Lower lobe of right lung (tissue), 2 donors: ENCODE measurements around the gene GFPT1. TPM values are rescaled to one million over a fixed set of nuclear protein-coding genes. Genes with fewer than 3 reads are reported as not detected.

Experiments used
- ATAC-seq, 2 donors: fragments of 200-7000 bp; cut with Tn5 transposase; one replicate each; pipeline ENCODE4 v1.9.1; 2020 to 2022; ENCODE audit warnings: mild to moderate bottlenecking in 2 of 2, moderate library complexity in 2 of 2
- DNase-seq: peaks from one replicate; pipeline ENCODE4 v3.0.0-alpha.2; 2020
- H3K27ac ChIP-seq: fragments of 200-600 bp; one replicate; pipeline ENCODE4 v1.8.0; 2022
- H3K27me3 ChIP-seq: fragments of 200-600 bp; one replicate; pipeline ENCODE4 v1.8.0; 2022; ENCODE audit warnings: low read depth
- H3K36me3 ChIP-seq: fragments of 200-600 bp; one replicate; pipeline ENCODE4 v1.8.0; 2022; ENCODE audit warnings: mild to moderate bottlenecking
- H3K4me1 ChIP-seq: fragments of 200-600 bp; one replicate; pipeline ENCODE4 v1.8.0; 2022
- H3K4me3 ChIP-seq: fragments of 200-600 bp; one replicate; pipeline ENCODE4 v1.8.0; 2022; ENCODE audit warnings: mild to moderate bottlenecking
- H3K9me3 ChIP-seq: fragments of 200-600 bp; one replicate; pipeline ENCODE4 v1.8.0; 2022
- intact Hi-C: fragments of 100-400 bp; cut with DNase I; formaldehyde crosslinking; loops from one replicate; pipeline ENCODE4 v1.11.0; 2022
- total RNA-seq: library from RNA; stranded (reverse); fragmentation: NEBNext Ultra II Directional; extraction: Animal tissue kit (Norgen Biotek cat#: 25700); gene quantifications from one replicate; pipeline ENCODE4 v1.2.1, GENCODE V29; 2021
- TF ChIP-seq, protein P1 (sequence below): fragments of 200-600 bp; IDR thresholded peaks from one replicate; pipeline ENCODE4 v1.8.0; 2022; ENCODE audit warnings: antibody characterized with exemption, mild to moderate bottlenecking
- donor health status: DM: no; HTN: yes; CAD: no; lungs with severe emphysema.

Gene GFPT1
- total RNA-seq, 1 donor from 2014 or later, result 59.9 TPM

DNA sequence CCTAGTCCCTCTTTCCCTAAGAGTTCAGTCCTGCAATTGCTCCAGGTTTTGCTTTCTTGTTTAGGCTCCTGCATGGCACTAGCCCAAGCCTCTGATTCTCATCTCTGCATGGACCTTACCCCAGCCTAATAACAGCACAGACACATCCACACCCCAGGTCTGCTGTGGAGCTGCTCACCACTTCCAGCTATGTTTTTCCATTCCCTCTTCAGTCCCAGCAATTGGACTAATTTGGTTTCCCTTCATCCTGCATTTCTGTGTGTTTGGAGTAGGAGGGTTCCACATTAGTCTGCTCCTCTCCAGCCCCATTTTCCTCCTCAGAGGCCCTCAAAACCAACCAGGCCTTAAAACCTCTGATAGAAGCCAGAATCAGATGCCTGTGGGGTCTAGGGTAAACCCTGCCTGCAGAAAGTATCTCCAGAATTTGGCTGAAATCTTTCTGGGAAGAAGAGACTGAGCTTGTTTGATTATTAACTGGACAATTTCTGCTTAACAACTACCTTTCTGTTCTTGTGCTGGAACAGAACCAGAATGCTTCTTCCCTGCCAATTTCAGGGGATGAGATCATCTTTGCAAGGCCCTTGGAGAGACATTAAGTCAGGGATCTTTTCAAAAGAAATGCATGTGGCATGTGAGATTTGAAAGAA is 95.9 kb downstream of the GFPT1 start:
- H3K4me3 ChIP-seq, result no peak overlapping the region
- TF ChIP-seq, protein P1, sequence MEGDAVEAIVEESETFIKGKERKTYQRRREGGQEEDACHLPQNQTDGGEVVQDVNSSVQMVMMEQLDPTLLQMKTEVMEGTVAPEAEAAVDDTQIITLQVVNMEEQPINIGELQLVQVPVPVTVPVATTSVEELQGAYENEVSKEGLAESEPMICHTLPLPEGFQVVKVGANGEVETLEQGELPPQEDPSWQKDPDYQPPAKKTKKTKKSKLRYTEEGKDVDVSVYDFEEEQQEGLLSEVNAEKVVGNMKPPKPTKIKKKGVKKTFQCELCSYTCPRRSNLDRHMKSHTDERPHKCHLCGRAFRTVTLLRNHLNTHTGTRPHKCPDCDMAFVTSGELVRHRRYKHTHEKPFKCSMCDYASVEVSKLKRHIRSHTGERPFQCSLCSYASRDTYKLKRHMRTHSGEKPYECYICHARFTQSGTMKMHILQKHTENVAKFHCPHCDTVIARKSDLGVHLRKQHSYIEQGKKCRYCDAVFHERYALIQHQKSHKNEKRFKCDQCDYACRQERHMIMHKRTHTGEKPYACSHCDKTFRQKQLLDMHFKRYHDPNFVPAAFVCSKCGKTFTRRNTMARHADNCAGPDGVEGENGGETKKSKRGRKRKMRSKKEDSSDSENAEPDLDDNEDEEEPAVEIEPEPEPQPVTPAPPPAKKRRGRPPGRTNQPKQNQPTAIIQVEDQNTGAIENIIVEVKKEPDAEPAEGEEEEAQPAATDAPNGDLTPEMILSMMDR, result no peak
- ATAC-seq, result no peak
- H3K36me3 ChIP-seq, result no peaks in the 10 kb centered on the region
- H3K27me3 ChIP-seq, result no peaks in the 10 kb centered on the region
- H3K4me1 ChIP-seq, result no peaks in the 10 kb centered on the region
- no peak for DNase-seq
- H3K9me3 ChIP-seq, result no peaks in the 10 kb centered on the region
- no peak overlapping the region for H3K27ac ChIP-seq
- intact Hi-C loops, result no loop called here

DNA sequence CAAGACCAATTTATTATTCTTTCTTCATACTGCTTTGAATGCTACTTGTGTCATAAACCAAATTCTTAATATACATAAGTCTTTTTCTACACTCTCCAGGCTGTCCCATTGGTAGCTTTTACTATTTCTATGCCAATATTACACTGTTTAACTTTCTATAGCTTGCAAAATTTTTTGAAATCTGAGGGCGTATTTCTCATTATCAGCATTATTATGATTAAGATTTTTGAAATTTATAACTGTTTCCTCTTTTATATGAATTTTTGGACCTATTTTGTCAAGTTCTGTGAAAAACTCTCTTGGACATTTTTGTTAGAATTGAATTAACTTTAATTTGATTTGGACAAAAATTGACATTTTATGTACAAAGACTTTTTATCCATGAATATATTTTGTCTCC is 98.6 kb downstream of the GFPT1 start:
- no peaks in the 10 kb centered on the region for H3K4me1 ChIP-seq
- H3K9me3 ChIP-seq, result no peaks in the 10 kb centered on the region
- no peak overlapping the region for H3K27ac ChIP-seq
- no peak for DNase-seq
- ATAC-seq, result no peak
- TF ChIP-seq, protein P1, result no peak
- intact Hi-C loops, result no loop called here
- H3K4me3 ChIP-seq, result no peak overlapping the region
- H3K36me3 ChIP-seq, result no peaks in the 10 kb centered on the region
- no peaks in the 10 kb centered on the region for H3K27me3 ChIP-seq

DNA sequence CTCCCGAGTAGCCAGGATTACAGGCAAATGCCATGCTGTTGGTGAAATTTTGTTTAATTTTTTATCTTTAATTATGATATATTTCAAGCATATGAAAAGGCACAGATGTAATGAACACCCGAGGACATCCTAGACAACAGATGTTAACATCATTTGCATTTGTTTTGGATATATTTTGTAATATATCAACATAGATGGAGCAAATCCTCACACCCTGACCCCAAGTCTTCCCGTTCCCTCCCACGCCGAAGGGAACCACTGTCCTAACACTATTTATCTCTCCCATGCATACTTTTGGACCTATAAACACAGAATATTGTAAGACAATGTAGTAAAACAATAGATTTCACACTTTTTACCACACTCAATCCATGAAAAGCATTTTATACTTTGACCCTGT is 99.5 kb downstream of the GFPT1 start:
- no peak for DNase-seq
- Histone ChIP-seq H3K36me3 (no peaks in the 10 kb centered on the region), H3K27ac (no peak overlapping the region), H3K4me1 (no peaks in the 10 kb centered on the region), H3K9me3 (no peaks in the 10 kb centered on the region), H3K27me3 (no peaks in the 10 kb centered on the region), H3K4me3 (no peak overlapping the region)
- intact Hi-C loops, result no loop called here
- TF ChIP-seq, protein P1, result no peak
- no peak for ATAC-seq

DNA sequence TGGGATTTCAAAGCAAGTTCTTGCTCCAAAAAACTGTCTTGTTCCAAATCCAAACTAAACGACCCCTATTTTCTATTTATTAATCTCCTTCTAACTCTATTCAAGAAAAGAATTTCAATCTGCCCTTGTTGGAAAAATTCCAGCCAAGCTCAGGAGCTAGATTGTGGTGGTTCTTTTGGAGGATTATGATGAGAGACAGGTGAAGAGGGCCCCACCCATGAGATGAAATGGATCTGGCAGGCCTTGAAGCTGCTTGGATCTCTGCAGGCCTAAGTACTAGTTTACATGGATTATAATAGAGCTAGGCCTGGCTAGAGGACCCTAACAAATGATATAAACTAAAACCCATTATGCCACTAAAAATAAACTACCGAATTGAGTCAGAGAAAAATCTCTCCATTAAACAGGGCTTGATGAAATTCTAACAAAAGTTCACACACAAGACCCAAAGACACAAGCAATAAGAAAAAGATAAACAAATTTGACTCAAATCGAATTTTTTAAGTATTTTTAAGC is 101.6 kb downstream of the GFPT1 start:
- Histone ChIP-seq H3K27ac (no peak overlapping the region), H3K4me3 (no peak overlapping the region), H3K4me1 (no peaks in the 10 kb centered on the region), H3K9me3 (no peaks in the 10 kb centered on the region), H3K36me3 (no peaks in the 10 kb centered on the region), H3K27me3 (no peaks in the 10 kb centered on the region)
- no peak for DNase-seq
- ATAC-seq, result no peak
- TF ChIP-seq, protein P1, result no peak
- intact Hi-C loops, result no loop called here

DNA sequence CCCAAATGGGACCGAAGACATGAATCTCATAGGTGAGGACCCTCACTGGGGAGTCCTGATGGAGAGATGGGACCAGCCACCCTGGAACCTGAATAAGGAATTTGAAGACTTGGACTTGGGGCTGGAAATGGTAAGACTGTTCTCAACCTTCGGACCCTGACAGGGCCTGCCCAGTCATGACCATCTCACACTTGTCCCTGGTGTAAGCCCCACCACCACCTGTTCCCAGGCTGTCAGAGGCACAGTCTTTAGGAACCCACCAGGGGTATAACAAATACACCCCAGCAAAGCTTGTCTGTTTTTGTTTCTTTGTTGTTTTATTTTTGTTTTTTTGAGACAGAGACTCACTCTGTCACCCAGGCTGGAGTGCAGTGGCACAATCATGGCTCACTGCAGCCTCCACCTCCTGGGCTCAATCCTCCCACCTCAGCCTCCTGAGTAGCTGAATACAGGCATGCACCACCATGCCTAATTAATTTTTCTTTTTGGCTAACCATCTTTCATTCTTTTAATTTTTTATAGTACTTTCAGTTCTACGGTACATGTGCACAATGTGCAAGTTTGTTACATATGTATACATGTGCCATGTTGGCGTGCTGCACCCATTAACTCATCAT is 106.1 kb downstream of the GFPT1 start:
- Histone ChIP-seq H3K36me3 (no peaks in the 10 kb centered on the region), H3K27ac (no peak overlapping the region), H3K9me3 (no peaks in the 10 kb centered on the region), H3K4me1 (no peaks in the 10 kb centered on the region), H3K4me3 (no peak overlapping the region), H3K27me3 (no peaks in the 10 kb centered on the region)
- ATAC-seq (no peak), DNase-seq (no peak)
- TF ChIP-seq, protein P1, result no peak
- intact Hi-C loops, result no loop called here
